HG03575 (cell line): ENCODE measurements around the gene NVL.
A peak's percentile ranks its signal among the peaks of the same experiment; 100 is the strongest.
"Not testable (repeated sequence)": the region's sequence is repeated elsewhere in the genome, so short reads cannot be mapped to it uniquely, and the experiment has no call there.

ENCODE experiments used
- ATAC-seq: cut with Tn5 transposase; IDR thresholded peaks from one replicate; pipeline ENCODE4 v1.9.1; 2021; ENCODE audit not compliant: unreplicated experiment, insufficient number of reproducible peaks, low FRiP score; ENCODE audit errors: extremely low read depth

Gene NVL

GRCh38 chr1:224212618-224213061 is 117.3 kb downstream of the NVL start:
- ATAC-seq, result no peak

- no peak for ATAC-seq
Measured at GRCh38 chr1:224211206-224211962, 118.6 kb downstream of the NVL start.

- ATAC-seq, result not testable (repeated sequence)
Measured at GRCh38 chr1:224205931-224206538, 123.9 kb downstream of the NVL start.

- ATAC-seq, result no peak
Measured at GRCh38 chr1:224205438-224205840, 124.5 kb downstream of the NVL start.

GRCh38 chr1:224203243-224204016 is 126.5 kb downstream of the NVL start:
- peak; percentile 45 for ATAC-seq

GRCh38 chr1:224201853-224202252 is 128.1 kb downstream of the NVL start:
- ATAC-seq, result no peak

GRCh38 chr1:224201383-224201782 is 128.6 kb downstream of the NVL start:
- no peak for ATAC-seq

- ATAC-seq, result no peak
Measured at GRCh38 chr1:224199679-224200078, 130.3 kb downstream of the NVL start.

- no peak for ATAC-seq
Measured at GRCh38 chr1:224198572-224198971, 131.4 kb downstream of the NVL start.

- ATAC-seq, result no peak
Measured at GRCh38 chr1:224196813-224197600, 133.0 kb downstream of the NVL start.

GRCh38 chr1:224193319-224193966 is 136.5 kb downstream of the NVL start:
- ATAC-seq, result no peak

- ATAC-seq, result no peak
Measured at GRCh38 chr1:224192082-224192788, 137.7 kb downstream of the NVL start.

- no peak for ATAC-seq
Measured at GRCh38 chr1:224189561-224189960, 140.4 kb downstream of the NVL start.

GRCh38 chr1:224188286-224188685 is 141.7 kb downstream of the NVL start:
- ATAC-seq, result no peak

- ATAC-seq, result no peak
Measured at GRCh38 chr1:224185208-224185607, 144.8 kb downstream of the NVL start.

- ATAC-seq, result peak; percentile 13
Measured at GRCh38 chr1:224183591-224184312, 146.2 kb downstream of the NVL start.

- peak; percentile 21 for ATAC-seq
Measured at GRCh38 chr1:224182866-224183590, 146.9 kb downstream of the NVL start, which contains the start of gene DEGS1. Gene DEGS1 (plus strand): TSS chr1:224183240. CDS start chr1:224183337, 97 bp downstream.
